Measurements from ENCODE around the gene TMEM270. TPM values are rescaled to one million over a fixed set of nuclear protein-coding genes. Genes with fewer than 3 reads are reported as not detected.

Gene TMEM270
- total RNA-seq, 1 donor from 2014 or later, result not detected

DNA sequence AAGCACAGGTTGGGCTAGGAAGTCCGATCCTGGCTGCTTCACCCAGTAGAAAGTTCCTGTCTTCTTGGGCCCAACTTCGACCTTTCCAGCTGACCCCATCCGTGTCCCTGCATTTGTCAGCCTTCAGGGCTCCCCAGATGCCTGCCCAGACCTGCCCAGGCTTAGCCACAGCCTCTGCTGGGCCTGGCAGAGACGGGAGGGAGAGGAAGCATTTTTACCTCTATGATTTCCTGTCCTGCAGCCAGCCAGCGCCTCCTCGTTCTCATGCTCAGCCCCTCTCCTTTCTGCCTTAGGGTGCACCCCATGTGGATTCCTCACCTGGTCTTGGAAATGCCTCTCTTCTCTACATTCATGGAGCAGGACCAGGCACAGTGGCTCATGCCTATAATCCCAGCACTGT lies 22.3 kb upstream of the TMEM270 start:
- no peak for DNase-seq (ENCODE audit: low read depth)
- Histone ChIP-seq H3K27me3 (ENCODE audit: control insufficient read depth, insufficient read depth, low read length) (no peaks in the 10 kb centered on the region), H3K4me3 (ENCODE audit: low read depth, low read length) (no peak overlapping the region), H3K36me3 (ENCODE audit: control insufficient read depth, insufficient read depth, low read length) (peaks cover 1% of the 10 kb centered on the region)
- TF ChIP-seq, protein P1, sequence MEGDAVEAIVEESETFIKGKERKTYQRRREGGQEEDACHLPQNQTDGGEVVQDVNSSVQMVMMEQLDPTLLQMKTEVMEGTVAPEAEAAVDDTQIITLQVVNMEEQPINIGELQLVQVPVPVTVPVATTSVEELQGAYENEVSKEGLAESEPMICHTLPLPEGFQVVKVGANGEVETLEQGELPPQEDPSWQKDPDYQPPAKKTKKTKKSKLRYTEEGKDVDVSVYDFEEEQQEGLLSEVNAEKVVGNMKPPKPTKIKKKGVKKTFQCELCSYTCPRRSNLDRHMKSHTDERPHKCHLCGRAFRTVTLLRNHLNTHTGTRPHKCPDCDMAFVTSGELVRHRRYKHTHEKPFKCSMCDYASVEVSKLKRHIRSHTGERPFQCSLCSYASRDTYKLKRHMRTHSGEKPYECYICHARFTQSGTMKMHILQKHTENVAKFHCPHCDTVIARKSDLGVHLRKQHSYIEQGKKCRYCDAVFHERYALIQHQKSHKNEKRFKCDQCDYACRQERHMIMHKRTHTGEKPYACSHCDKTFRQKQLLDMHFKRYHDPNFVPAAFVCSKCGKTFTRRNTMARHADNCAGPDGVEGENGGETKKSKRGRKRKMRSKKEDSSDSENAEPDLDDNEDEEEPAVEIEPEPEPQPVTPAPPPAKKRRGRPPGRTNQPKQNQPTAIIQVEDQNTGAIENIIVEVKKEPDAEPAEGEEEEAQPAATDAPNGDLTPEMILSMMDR (IDR thresholded peaks at IDR 0.05; ENCODE audit: insufficient read depth, low read length, poor library complexity, severe bottlenecking), result no peak

DNA sequence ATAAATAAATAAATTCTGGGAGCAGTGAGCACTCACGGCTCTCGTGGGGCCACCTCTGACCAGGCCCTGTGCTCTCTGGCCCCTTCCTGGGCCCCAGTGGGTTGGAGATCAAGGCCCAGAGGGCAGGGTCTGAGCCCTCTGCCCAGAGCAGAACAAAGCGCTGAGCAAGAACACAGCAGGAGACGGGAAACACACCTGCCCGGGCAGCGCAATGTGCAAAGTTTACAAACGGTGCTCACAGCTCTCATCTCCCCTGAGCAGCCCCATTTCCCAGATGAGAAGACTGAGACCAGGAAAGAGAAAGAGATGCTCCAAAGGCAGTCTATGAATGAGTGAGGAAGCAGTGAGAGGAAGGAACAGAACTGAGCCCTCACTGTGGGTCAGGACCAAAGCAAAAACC lies 21.7 kb upstream of the TMEM270 start:
- no peak overlapping the region for H3K4me3 ChIP-seq (ENCODE audit: low read depth, low read length)
- TF ChIP-seq, protein P1 (IDR thresholded peaks at IDR 0.05; ENCODE audit: insufficient read depth, low read length, poor library complexity, severe bottlenecking), result no peak
- no peak for DNase-seq (ENCODE audit: low read depth)
- H3K27me3 ChIP-seq (ENCODE audit: control insufficient read depth, insufficient read depth, low read length), result no peaks in the 10 kb centered on the region
- H3K36me3 ChIP-seq (ENCODE audit: control insufficient read depth, insufficient read depth, low read length), result peaks cover 1% of the 10 kb centered on the region

DNA sequence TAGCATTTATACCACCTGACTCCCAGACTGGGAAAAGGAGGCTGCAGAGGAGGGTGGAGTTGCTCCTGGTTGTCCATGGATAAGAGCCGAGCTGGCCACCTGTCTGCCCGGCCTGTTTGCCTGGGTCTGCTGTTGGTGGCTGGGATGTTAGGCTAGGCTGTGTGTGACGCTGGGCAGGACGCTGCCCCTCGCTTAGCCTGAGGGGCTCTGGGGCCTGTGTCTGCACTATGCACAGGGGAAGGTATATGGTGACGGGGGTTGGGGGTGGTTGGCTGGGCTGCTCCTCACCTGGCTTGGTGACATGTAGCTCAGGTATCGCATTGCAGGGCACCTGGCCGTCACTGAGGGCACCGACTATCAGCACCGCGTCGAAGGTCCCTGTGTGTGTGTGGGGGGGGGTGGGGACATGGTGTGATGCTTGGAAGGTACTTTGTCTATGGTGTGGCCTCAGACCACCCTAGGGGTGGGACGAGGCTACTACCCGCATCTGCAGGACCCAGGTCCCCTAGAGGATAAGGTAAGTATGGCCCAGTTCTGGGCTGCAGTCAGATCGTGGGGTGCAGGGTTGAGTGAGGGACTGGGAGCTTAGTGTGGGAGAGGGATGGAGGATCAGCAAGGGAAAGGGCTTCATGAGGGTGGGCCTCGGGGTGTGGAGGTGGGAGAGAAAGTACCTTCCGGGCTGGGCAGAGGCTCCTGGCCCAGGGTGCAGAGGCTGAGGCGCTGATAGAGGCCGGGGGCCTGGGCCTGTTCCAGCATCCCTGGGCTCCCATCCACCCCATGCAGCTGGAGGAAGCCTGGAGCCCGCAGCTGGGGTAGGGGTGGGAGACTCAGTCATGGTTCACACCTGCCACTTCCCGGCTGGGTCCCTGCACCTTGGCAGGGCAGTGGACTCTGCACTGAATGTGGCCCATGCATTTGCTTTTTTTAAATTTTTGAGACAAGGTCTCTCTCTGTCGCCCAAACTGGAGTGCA lies 20.9 kb upstream of the TMEM270 start:
- DNase-seq (ENCODE audit: low read depth), result no peak
- no peaks in the 10 kb centered on the region for H3K27me3 ChIP-seq (ENCODE audit: control insufficient read depth, insufficient read depth, low read length)
- peaks cover 1% of the 10 kb centered on the region for H3K36me3 ChIP-seq (ENCODE audit: control insufficient read depth, insufficient read depth, low read length)
- H3K4me3 ChIP-seq (ENCODE audit: low read depth, low read length), result no peak overlapping the region
- TF ChIP-seq, protein P1 (IDR thresholded peaks at IDR 0.05; ENCODE audit: insufficient read depth, low read length, poor library complexity, severe bottlenecking), result peak; percentile 26

DNA sequence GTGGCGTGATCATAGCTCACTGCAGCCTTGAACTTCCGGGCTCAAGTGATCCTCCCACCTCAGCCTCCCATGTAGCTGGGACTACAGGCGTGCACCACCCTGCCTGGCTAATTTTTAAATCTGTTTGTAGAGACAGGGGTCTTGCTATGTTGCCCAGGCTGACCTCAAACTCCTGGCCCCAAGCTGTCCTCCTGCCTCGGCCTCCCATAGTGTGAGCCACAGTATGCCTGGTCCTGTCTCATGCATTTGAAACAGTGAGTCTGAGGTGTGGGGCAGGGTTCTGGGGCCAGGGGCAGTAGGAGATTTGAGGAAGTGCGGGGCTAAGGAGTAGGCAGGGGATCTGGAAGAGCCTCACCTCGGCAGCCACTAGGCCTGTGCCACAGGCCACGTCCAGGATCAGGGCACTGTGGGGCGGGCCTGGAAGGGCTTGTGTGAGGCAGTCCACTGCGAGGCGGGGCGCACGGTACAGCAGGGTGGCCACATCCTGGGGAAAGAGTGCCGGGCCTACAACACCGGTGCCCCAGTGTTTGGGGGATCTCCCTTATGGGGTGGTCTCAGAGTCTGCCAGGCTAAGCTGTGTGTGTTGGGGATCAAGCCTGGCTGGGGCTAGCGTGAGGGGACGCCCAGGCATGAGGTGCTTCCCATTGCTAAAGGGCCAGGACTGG lies 20.1 kb upstream of the TMEM270 start:
- Histone ChIP-seq H3K4me3 (ENCODE audit: low read depth, low read length) (no peak overlapping the region), H3K36me3 (ENCODE audit: control insufficient read depth, insufficient read depth, low read length) (peaks cover 1% of the 10 kb centered on the region), H3K27me3 (ENCODE audit: control insufficient read depth, insufficient read depth, low read length) (no peaks in the 10 kb centered on the region)
- DNase-seq (ENCODE audit: low read depth), result no peak
- TF ChIP-seq, protein P1 (IDR thresholded peaks at IDR 0.05; ENCODE audit: insufficient read depth, low read length, poor library complexity, severe bottlenecking), result no peak

DNA sequence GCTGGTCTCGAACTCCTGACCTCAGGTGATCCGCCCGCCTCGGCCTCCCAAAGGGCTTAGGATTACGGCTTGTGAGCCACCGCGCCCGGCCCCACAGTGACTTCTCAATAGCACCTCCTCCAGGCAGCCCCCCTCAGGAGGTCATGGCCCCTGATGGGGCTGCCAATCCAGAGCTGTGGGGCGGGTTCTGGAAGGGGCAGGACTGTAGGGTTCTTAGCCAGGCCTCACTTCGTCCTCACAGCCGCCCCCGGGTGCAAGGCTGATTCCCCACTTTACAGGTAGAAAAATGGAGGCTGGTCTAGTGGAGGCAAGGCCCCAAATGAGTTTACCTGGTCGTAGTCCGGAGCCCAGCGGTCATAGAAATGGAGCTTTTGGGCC lies 19.3 kb upstream of the TMEM270 start:
- TF ChIP-seq, protein P1 (IDR thresholded peaks at IDR 0.05; ENCODE audit: insufficient read depth, low read length, poor library complexity, severe bottlenecking), result no peak
- no peak for DNase-seq (ENCODE audit: low read depth)
- Histone ChIP-seq H3K27me3 (ENCODE audit: control insufficient read depth, insufficient read depth, low read length) (no peaks in the 10 kb centered on the region), H3K36me3 (ENCODE audit: control insufficient read depth, insufficient read depth, low read length) (peaks cover 1% of the 10 kb centered on the region), H3K4me3 (ENCODE audit: low read depth, low read length) (peak overlapping the region; percentile 61)

Measured in kidney epithelial cell (primary cell).